ENCODE measurements around the gene SHFL. TPM values are rescaled to one million over a fixed set of nuclear protein-coding genes. Genes with fewer than 3 reads are reported as not detected.

SHFL gene
- total RNA-seq, 4 donors from 2014 or later = 17.4 to 34.9 (median 26.1) TPM

DNA sequence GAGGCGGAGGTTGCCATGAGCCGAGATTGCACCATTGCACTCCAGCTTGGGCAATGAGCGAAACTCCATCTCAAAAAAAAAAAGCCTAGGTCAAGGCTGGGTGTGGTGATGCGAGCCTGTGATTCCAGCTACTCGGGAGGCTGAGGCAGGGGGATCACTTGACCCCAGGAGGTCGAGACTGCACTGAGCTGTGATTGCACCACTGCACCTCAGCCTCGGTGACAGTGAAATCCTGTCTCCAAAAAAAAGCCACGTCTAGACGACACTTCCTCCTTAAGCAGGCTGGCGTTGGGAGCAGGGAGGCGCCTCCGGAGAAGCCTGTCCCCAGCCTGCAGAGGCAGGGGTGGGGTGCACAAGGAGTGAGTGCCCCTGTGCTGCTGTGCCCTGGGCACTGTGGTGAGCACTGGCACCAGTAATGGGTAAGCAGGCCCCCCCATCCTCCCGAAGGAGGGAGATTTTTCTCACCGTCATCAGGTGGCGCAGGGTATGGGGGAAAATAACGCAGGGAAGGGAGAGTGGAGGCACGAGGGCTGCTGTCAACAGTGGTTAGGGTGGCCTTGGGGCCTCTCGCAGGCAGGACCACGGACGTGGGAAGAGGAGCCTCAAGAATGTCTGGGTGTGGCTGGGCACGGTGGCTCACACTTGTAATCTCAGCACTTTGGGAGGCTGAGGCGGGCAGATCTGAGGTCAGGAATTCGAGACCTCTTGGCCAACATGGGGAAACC is 26.1 kb downstream of the SHFL start:
- no peak for TF ChIP-seq POLR2A (IDR thresholded peaks at IDR 0.05; ENCODE audit: low read depth)
- TF ChIP-seq EP300 (IDR thresholded peaks at IDR 0.05) = no peak
- TF ChIP-seq POLR2AphosphoS5 (IDR thresholded peaks at IDR 0.05) = no peak
- TF ChIP-seq, protein P1, sequence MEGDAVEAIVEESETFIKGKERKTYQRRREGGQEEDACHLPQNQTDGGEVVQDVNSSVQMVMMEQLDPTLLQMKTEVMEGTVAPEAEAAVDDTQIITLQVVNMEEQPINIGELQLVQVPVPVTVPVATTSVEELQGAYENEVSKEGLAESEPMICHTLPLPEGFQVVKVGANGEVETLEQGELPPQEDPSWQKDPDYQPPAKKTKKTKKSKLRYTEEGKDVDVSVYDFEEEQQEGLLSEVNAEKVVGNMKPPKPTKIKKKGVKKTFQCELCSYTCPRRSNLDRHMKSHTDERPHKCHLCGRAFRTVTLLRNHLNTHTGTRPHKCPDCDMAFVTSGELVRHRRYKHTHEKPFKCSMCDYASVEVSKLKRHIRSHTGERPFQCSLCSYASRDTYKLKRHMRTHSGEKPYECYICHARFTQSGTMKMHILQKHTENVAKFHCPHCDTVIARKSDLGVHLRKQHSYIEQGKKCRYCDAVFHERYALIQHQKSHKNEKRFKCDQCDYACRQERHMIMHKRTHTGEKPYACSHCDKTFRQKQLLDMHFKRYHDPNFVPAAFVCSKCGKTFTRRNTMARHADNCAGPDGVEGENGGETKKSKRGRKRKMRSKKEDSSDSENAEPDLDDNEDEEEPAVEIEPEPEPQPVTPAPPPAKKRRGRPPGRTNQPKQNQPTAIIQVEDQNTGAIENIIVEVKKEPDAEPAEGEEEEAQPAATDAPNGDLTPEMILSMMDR (IDR thresholded peaks at IDR 0.05) = no peak
- H3K27ac ChIP-seq (replicated peaks in 1 of 4) = peak overlapping the region in 1 of 4 donors; percentile 3
- 64% methylated on average over 23 of the region's 23 CpGs for WGBS

DNA sequence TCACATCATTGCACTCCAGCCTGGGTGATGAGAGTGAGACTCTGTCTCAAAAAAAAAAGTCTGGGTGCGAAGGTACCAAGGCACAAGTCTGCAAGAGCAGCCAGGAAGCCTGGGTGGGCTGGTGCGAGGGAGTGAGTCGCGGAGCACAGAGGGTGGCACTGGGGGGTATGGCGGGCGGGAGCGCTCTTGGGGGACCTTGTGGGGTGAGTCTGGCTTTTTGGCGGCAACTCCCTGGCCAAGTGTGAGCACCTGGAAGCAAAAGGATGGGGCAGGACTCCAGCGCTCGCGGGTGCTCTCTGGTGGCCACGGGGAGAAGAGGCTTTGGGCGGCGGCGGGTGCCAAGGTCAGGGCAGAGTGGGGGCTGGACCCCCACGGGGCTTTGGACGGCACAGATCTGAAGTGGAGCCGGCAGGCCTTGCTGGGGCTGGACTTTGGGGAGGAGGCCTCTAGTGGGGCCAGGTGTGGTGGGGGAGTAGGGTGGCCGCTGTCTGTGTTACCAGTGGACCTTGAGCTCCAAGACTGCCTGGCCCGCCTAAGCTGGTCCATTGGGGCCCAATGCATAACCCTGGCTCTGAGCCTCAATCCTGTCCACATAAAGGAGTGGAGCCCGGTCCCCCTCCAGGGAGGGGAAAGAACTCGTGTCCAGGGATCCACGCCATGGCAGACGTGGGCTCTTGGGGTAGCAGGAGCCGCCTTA is 26.9 kb downstream of the SHFL start:
- no peak for TF ChIP-seq EP300 (IDR thresholded peaks at IDR 0.05)
- TF ChIP-seq, protein P1 (IDR thresholded peaks at IDR 0.05) = peak; percentile 25 to 71 (median 36)
- intact Hi-C loops (cut with DNase I) = no loop called here
- Histone ChIP-seq H3K4me1 (peaks cover 3 to 33% (median 17%) of the 10 kb centered on the region in 4 donors), H3K36me3 (peaks cover 60 to 84% (median 80%) of the 10 kb centered on the region in 4 donors), H3K27ac (replicated peaks in 1 of 4) (peak overlapping the region in 1 of 4 donors; percentile 3), H3K9me3 (no peaks in the 10 kb centered on the region), H3K27me3 (no peaks in the 10 kb centered on the region), H3K4me3 (no peak overlapping the region)
- WGBS = 20% methylated on average over 24 of the region's 25 CpGs
- no peak for DNase-seq (ENCODE audit: extremely low spot score)

More for the DNA sequence above, 26.1 kb downstream of the SHFL start:
- Histone ChIP-seq H3K4me3 (no peak overlapping the region), H3K36me3 (peaks cover 62 to 84% (median 79%) of the 10 kb centered on the region in 4 donors), H3K27me3 (no peaks in the 10 kb centered on the region), H3K9me3 (no peaks in the 10 kb centered on the region), H3K4me1 (peaks cover 2 to 33% (median 20%) of the 10 kb centered on the region in 4 donors)
- intact Hi-C loops (cut with DNase I) = no loop called here
- DNase-seq (ENCODE audit: extremely low spot score) = no peak

DNA sequence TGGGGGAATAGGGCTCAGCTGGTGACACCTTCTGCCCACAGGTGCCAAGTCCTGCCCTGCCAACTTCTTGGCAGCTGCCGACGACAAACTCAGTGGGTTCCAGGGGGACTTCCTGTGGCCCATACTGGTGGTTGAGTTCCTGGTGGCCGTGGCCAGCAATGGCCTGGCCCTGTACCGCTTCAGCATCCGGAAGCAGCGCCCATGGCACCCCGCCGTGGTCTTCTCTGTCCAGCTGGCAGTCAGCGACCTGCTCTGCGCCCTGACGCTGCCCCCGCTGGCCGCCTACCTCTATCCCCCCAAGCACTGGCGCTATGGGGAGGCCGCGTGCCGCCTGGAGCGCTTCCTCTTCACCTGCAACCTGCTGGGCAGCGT is 27.5 kb downstream of the SHFL start:
- 72% methylated on average over 19 of the region's 19 CpGs for WGBS
- Histone ChIP-seq H3K27me3 (no peaks in the 10 kb centered on the region), H3K4me3 (no peak overlapping the region), H3K36me3 (peaks cover 59 to 84% (median 80%) of the 10 kb centered on the region in 4 donors), H3K9me3 (no peaks in the 10 kb centered on the region), H3K4me1 (peaks cover 5 to 37% (median 22%) of the 10 kb centered on the region in 4 donors), H3K27ac (replicated peaks in 1 of 4) (peak overlapping the region in 1 of 4 donors; percentile 3)
- no peak for DNase-seq (ENCODE audit: extremely low spot score)
- TF ChIP-seq EP300 (IDR thresholded peaks at IDR 0.05) (no peak), POLR2AphosphoS5 (IDR thresholded peaks at IDR 0.05) (no peak), POLR2A (IDR thresholded peaks at IDR 0.05; ENCODE audit: low read depth) (no peak)
- TF ChIP-seq, protein P1 (IDR thresholded peaks at IDR 0.05) = no peak
- intact Hi-C loops (cut with DNase I) = no loop called here

GRCh38 chr19:10113964-10114650 is 28.0 kb downstream of the SHFL start:
- WGBS = 89% methylated on average over 33 of the region's 43 CpGs
- intact Hi-C loops (cut with DNase I) = no loop called here

More at GRCh38 chr19:10113964-10114650, 28.0 kb downstream of the SHFL start:
- DNase-seq (ENCODE audit: extremely low spot score) = no peak
- TF ChIP-seq EP300 (IDR thresholded peaks at IDR 0.05) = no peak
- TF ChIP-seq POLR2AphosphoS5 (IDR thresholded peaks at IDR 0.05) = no peak
- TF ChIP-seq POLR2A (IDR thresholded peaks at IDR 0.05; ENCODE audit: low read depth) = no peak
- TF ChIP-seq, protein P1 (IDR thresholded peaks at IDR 0.05) = no peak
- no peak overlapping the region for H3K4me3 ChIP-seq
- no peaks in the 10 kb centered on the region for H3K27me3 ChIP-seq
- H3K9me3 ChIP-seq = no peaks in the 10 kb centered on the region
- H3K4me1 ChIP-seq = peaks cover 10 to 43% (median 27%) of the 10 kb centered on the region in 4 donors
- no peak overlapping the region for H3K27ac ChIP-seq (replicated peaks in 1 of 4)
- H3K36me3 ChIP-seq = peaks cover 54 to 81% (median 78%) of the 10 kb centered on the region in 4 donors

Data from esophagus muscularis mucosa (tissue), 4 donors.